Omental fat pad (tissue), 4 donors: ENCODE results near the gene CSF2. TPM values are rescaled to one million over a fixed set of nuclear protein-coding genes. Genes with fewer than 3 reads are reported as not detected.
A peak's percentile ranks its signal among the peaks of the same experiment; 100 is the strongest.

ENCODE experiments used
- ATAC-seq: fragments of 150-250 bp; one replicate; pipeline ENCODE4 v1.9.1; 2016; ENCODE audit warnings: mild to moderate bottlenecking, moderate library complexity; ENCODE audit not compliant: low FRiP score
- DNase-seq: peaks from one replicate; pipeline ENCODE4 v3.0.0-alpha.2; 2019; ENCODE audit warnings: low spot score
- total RNA-seq, 4 donors: library from RNA; depleted of rRNA; stranded (reverse); fragments of >200 nt; gene quantifications; one replicate each; pipeline ENCODE4 v1.1.0, GENCODE V29; 2016
- TF ChIP-seq, protein P1 (sequence below), 3 donors: fragments of 450-650 bp; IDR thresholded peaks; one replicate each; pipeline ENCODE4 v1.5.1; 2016 to 2017; ENCODE audit warnings: antibody characterized with exemption in 3 of 3, mild to moderate bottlenecking in 3 of 3, moderate library complexity in 2 of 3

CSF2 gene
- total RNA-seq, 4 donors from 2014 or later: not detected

- TF ChIP-seq, protein P1, sequence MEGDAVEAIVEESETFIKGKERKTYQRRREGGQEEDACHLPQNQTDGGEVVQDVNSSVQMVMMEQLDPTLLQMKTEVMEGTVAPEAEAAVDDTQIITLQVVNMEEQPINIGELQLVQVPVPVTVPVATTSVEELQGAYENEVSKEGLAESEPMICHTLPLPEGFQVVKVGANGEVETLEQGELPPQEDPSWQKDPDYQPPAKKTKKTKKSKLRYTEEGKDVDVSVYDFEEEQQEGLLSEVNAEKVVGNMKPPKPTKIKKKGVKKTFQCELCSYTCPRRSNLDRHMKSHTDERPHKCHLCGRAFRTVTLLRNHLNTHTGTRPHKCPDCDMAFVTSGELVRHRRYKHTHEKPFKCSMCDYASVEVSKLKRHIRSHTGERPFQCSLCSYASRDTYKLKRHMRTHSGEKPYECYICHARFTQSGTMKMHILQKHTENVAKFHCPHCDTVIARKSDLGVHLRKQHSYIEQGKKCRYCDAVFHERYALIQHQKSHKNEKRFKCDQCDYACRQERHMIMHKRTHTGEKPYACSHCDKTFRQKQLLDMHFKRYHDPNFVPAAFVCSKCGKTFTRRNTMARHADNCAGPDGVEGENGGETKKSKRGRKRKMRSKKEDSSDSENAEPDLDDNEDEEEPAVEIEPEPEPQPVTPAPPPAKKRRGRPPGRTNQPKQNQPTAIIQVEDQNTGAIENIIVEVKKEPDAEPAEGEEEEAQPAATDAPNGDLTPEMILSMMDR (IDR thresholded peaks at IDR 0.05): no peak
- DNase-seq: peak; percentile 14
- no peak for ATAC-seq
These were observed 19.4 kb upstream of the CSF2 start for GRCh38 chr5:132054031-132054696.

GRCh38 chr5:132054697-132055440, 18.7 kb upstream of the CSF2 start:
- TF ChIP-seq, protein P1 (IDR thresholded peaks at IDR 0.05): no peak
- DNase-seq (peak; percentile 5), ATAC-seq (no peak)

DNA sequence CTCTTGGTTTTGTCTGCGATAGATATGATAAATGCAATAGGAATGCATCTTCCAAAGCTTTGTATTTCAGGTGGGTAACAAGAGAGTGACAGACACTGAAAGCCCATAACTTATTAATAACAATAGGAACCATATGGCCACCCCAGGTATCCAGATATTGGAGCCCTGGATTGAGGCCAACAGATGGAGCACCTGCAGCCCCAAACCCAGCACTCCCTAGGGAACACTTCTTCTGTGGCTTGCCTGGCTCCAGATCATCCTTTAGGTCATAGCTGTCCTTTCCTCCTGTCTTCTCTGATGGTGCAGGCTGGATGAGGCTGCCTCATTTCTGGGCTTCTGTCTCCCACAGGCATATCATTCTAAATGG, 18.2 kb upstream of the CSF2 start:
- ATAC-seq: no peak
- DNase-seq: no peak
- TF ChIP-seq, protein P1 (IDR thresholded peaks at IDR 0.05): no peak

- DNase-seq (peak; percentile 14), ATAC-seq (no peak)
- TF ChIP-seq, protein P1 (IDR thresholded peaks at IDR 0.05): no peak
These were observed 17.6 kb upstream of the CSF2 start for GRCh38 chr5:132055808-132056609.

DNA sequence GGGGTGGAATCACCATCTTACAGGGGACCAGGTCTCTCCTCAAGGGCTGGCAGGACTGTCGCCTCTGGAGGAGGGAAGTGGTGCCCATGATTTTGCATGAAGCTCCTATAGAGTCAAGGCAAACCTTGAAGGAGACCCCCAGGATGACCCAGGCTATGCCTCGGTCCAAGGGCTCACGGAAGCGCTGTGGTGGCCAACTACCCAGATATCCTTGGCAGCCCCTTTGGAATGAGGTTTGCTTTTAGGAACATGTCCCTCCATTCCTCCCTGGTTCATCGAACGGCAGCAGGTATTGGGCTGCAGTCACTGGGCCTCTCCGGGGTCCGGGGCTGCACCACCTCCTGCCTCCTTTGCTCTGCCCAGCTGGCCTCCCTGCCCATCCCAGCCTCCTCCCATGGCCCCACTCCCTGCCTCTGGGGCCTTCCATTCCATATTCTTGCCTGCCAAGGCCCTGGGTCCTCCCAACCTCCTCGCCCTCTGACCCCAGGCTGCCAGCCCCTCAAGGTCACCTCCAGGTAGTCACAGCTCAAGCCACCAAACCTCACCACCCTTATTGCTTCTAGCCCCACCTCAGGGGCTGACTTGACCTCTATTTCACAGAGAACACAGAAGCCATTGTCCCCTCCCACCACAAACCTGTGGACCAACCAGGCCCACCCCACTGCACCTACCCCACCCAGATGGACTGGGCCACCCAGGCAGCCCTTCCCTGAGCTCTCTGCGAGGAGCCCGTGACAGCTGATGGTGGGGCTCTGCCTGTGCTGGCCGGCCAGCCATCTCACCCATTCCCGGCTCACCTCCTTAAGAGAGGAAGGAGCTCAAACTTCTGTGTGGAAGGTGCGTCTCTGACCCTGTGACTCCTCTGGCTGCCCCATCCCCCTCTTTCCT, 16.7 kb upstream of the CSF2 start:
- TF ChIP-seq, protein P1 (IDR thresholded peaks at IDR 0.05): no peak
- ATAC-seq: no peak
- peak; percentile 14 for DNase-seq

DNA sequence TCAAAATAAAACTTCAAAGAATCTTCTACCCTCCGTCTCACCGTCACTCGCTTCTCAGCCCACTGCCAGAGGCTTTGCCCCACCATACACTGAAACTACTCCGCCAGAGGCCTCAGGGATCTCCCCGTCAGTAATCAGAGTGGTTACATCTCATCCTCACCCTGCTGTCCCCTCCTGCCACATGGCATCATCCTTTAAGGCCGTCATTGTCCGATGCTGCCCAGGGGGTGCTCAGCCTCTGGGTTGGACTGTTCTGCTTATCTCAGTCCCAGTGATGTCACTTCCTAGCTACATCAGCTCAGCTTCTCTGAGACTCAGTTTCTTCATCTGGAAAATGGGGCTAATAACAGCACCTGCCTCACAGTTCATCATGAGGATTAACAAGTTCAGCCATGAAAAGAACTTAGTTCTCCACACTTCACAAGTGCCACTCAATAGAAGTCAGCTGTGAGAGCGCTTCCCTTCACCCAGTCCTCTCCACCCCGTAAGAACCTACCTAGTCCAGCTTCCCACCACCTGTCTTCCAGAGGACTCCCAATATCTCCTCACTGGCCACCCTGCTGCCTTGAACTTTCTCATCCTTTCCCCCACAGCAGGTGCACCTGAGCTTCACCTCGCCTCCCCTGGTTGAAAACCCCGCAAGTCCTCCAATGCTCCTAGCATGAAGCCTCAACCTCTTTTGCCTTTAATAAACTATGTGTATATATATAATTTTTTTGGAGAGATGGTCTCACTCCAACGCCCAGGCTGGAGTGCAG, 15.9 kb upstream of the CSF2 start:
- TF ChIP-seq, protein P1 (IDR thresholded peaks at IDR 0.05): no peak
- peak; percentile 18 for DNase-seq

More for the DNA sequence above, 15.9 kb upstream of the CSF2 start:
- ATAC-seq: no peak
